NOMO-1 treated with dmso at 0.1 percent for 144 hours (cell line): ENCODE data around the gene NME8.

Source experiments
- DNase-seq: peaks from one replicate; lab custom pipeline; 2025; ENCODE audit not compliant: unreplicated experiment; lab: John Stamatoyannopoulos, UW

Gene NME8

DNA sequence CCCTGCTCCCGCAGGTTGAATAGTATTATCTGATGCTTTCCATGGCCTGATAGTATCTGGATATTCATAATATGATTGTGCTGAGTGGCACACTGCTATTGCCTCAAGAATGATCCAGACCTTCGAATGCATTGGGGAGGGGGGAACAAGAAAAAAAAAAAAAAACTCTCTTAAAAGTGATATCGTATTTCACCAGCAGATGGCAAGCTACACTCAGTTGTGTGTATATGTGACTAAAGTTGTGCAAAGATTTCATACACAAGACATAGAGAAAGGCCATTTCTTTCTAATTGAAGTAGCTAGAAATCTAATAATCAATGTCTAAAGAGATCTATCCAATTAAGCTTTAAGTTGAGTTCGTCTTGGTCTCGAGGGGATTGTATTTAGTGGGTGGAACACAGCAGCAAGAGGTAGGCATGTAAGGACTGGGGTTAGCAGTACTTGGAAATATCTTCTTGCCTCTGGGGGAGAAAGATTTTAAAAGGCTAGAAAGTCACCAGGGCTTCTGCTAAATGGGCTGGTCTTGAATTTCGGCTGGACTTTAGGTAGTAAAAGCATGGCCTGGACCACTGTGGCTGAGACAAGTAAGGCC is 52.9 kb downstream of the NME8 start:
- no peak for DNase-seq

GRCh38 chr7:37901890-37902524 is 53.6 kb downstream of the NME8 start:
- no peak for DNase-seq

GRCh38 chr7:37908221-37908788 is 59.9 kb downstream of the NME8 start:
- no peak for DNase-seq

DNA sequence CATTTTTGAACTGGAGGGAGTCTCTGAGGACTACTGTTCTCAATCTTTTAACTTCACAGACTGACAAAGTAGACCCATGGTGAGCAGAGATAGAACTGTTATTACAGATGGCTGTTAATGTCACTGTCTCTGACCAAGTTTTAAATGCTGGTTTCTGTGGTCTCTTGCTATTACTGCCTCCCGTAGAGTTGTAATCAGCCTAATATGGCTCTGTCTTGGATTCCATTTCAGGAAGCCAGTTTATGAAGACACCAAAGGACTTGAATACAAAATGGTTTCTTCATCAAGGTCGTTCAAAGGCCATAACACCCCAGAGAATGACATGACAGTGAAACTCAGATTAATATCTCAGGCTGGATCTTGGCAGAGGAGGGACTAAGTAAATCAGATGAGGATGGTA is 64.4 kb downstream of the NME8 start:
- no peak for DNase-seq

GRCh38 chr7:37915438-37915837 is 67.0 kb downstream of the NME8 start:
- DNase-seq = peak; percentile 48

DNA sequence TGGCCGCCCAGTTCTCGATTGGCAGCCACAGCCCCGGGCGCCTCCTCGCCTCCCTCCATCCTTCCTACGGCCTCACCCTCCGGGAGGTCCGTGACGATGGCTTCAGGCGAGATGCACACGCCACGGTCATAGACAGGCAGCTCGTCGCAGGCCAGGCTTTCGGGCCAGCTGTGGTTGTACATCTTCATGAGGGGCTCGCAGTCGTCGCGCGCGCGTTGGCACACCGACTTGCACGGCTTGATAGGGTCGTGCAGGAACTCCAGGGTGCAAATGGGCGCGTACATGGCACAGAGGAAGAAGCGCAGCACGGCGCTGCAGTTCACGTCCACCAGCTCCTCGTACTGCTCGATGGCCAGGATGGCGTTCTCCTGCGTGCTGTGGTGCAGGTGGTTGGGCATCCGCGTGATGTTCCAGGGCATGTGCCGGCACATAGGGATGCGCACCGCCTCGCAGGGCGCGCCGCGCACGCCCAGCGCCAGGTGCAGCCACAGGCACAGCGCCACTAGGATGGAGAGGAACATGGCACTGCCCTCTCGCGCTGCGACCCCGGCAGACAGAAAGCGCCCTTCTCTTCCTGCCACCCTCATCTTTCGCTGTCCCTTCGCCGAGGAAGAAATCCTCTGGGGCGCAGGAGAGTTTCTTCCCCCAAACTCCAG is 67.7 kb downstream of the NME8 start:
- no peak for DNase-seq

GRCh38 chr7:37916673-37917660 is 68.6 kb downstream of the NME8 start, which contains the start of gene SFRP4:
SFRP4 (minus strand) TSS chr7:37916817; CDS start chr7:37916537, 280 bp downstream.
- DNase-seq = no peak

GRCh38 chr7:37918526-37918925 is 70.1 kb downstream of the NME8 start:
- no peak for DNase-seq

DNA sequence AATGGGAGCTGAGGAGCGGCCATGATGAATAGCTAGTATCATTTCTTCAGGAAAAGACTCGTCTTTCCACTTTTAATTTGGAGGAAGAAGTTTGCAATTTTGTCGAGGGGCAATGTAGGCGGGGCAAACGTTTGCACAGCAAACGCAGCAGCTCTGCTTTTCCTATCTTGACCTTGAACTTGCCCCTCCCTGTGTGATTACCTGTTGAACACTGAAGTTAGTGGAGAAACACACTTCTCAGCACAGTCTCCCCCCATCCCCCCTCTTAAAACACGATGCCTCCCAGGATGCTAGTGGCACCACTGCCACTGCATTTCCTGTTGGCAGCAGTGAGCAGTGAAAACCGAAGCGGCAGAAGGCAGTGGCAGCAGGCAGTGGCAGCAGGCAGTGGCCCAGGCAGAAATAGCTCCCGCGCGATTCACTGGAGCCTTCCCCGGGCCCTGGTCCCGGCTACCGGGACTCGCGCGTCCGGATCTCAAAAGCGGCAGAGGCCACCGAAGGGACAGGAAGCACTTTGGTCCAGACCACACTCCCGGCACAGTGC is 72.0 kb downstream of the NME8 start, which contains the start of gene EPDR1:
TSS of gene EPDR1 (plus strand) at position 336 of the 544 bp plus-strand sequence. CDS start 300 bp downstream, outside the sequence.
- DNase-seq = no peak

DNA sequence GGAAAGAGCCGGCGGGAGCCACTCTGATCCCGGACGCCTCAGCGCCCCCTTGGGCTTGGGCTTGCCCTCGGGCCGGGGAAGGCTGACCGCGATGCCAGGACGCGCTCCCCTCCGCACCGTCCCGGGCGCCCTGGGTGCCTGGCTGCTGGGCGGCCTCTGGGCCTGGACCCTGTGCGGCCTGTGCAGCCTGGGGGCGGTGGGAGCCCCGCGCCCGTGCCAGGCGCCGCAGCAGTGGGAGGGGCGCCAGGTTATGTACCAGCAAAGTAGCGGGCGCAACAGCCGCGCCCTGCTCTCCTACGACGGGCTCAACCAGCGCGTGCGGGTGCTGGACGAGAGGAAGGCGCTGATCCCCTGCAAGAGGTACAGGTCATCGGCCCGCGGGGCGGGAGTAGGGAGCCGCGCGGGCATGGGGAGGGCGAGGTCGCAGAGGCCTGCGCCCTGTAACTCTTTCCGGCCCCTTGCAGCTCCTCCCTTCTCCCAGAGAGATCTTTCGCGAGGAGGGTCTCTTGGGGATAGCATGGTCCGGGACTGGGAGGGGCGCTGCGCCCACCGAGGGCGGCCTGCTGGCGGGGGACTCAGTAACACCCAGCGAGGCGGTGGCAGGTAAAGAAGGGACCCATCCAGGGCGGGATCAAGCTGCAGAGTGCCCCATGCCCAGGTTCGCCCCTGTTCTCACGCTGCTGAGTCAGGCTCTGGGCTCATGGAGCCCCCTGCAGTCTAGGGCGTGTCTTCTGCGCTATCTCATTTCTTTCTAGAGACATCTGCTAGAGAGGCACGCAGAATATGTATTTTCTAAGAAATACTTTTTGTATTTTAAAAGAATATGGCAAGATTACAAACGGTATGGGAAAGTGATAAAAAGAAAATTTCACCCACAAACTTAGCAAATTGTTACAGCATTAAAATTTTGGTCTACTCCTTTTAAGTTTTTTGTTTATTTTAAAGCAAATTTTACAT is 72.7 kb downstream of the NME8 start:
- peak; percentile 34 for DNase-seq

- no peak for DNase-seq
Measured at GRCh38 chr7:37921876-37922275, 73.5 kb downstream of the NME8 start.

DNA sequence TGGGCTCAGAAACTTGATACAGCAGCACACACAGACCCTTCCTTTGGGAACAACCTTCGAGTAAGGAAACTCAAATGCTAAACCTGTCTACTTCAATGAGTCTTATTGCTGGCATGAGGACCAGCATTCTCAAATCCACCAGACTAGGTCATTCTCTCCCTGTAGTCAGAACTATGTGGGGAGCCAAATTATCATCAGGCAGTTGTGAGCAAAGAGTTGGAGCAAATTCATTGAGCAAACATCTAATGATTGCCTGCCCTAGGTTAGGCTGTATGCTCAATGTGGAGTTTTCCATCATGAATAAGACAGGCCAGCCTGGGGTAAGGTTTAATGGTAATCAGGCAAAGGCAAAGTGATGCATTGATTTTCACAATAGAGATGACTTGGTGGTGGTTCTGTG is 75.6 kb downstream of the NME8 start:
- no peak for DNase-seq

- DNase-seq = no peak
Measured at GRCh38 chr7:37924491-37925041, 76.2 kb downstream of the NME8 start.

DNA sequence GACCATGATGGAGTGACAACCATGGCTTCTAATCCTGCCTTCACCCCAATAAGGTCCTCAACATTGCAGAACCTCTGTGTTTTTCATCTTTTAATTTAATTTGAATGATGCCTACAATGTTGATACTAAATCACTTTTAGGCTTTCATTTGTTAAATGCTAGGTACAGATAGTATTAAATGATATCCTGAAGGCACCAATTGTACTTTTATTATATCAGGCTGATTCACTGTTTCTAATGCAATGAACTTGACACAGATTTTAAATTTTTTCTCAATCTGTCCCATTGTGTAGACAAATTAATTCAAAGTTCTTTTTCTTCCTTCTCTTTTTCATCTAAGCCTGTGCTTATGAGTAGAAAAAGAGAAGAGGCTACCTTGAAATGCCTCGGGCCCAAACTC is 77.2 kb downstream of the NME8 start:
- DNase-seq = no peak

- no peak for DNase-seq
Measured at GRCh38 chr7:37927773-37928444, 79.5 kb downstream of the NME8 start.

DNA sequence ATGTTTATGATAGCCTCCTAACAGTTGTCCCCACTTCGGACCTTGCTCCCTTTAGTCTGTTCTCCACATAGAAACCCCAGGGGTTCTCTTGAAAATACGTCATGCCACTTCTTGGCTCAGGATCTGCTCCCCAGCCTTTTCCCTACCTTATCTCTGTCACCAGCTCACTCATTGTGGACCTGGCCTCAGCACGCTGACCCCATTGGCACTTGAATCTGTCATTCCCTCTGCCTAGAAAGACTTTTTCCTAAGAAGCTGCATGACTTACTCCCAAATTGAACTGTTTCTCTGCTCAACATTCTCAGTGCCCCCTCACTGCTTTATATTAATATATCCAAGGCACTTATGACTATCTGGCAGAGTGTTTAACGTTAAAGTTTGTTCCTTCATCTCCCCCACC is 80.5 kb downstream of the NME8 start:
- DNase-seq = no peak

DNA sequence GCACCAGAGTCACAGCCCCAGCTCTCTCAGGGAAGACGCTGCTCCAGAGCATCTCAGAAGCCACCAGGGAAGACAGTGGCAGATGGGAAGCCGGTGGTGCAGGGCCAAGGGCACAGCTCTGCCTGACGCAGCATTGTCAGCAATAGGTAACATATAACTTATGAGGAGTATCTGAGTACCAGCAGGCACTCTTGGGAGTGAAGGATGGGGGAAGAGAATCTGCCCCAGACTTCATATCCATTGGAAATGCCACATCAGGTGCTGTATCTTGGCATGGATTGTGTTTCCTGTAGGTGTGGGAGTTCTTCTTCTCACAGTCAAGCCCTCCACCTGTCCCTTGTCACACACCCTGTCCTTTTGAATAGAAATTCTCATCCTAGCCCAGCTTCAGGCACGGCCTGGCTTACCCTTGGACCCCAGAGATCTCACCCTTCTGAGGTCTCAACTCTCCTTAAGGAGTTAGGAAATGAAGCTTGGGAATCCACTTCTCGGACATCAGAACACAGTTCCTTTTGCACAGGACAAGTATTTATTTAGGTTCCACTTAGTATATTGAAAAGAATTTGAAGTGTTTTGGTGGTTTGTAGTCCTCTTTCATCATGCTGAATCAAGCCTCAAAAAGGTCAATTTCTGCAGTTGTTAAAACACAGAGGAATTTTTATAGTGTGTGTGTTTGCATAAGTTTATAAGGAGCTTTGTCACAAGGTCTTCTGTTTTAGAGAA is 82.0 kb downstream of the NME8 start:
- no peak for DNase-seq

DNA sequence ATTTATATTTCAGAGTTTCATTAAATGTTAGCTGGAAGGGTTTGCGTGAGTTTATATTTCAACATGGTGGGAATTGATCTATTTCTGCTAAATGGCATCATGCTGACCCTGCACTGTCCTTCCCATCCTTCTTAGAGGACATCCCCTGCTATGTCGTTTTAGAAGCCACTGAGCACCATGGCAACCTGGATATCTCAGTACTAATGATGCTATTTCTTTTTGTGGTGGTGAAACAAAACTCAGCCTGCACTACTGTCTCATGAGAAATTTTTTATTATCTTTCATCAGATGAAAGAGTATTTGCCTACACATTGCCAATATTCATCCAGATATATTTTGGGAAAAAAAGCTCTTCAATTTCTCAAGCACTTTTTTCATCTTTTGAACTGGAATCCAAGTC is 84.1 kb downstream of the NME8 start:
- DNase-seq = no peak
